Measurements from ENCODE around the gene GP1BB.

Gene GP1BB

DNA sequence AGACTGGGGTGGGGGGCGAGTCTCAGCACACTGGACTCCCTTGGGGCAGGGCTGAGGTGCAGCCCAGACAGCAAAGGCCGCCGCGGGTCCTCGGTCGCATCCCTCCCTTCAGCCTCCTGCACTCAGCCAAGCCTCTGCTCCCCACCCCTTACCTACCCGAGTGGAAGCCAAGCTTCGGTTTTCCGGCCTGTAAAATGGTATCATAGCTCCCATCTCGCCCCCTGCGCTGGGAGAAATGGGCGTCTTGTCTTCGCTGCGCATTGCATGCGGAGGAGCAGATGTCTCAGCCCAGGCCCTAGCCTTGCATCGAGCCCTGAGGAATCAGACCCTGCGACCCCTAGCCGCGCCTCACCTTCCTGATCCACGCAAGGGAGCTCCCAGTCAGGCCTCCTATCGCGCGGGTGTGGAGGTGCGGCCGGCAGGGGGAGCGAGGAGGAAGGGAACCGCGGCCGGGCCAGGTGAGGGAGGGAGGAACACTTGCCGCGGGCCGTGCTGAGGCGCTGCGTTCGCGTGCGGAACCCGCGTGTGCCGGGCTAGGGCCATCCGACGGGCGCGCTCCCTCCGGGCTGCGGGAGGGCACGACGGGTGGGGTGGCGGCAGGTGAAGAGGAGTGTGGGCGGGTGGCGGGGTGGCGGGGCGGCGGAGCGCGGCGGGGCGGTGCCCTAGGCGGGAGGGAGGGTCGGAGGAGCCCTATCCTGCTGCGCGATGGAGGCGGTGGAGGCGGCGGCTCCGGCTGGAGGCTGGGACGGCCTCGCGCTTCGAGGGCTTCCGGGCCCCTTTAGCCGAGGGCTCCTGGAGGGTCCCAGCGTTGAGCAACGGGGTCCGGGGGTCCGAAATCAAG, 33.2 kb downstream of the GP1BB start:
- peak; percentile 87 for DNase-seq

DNA sequence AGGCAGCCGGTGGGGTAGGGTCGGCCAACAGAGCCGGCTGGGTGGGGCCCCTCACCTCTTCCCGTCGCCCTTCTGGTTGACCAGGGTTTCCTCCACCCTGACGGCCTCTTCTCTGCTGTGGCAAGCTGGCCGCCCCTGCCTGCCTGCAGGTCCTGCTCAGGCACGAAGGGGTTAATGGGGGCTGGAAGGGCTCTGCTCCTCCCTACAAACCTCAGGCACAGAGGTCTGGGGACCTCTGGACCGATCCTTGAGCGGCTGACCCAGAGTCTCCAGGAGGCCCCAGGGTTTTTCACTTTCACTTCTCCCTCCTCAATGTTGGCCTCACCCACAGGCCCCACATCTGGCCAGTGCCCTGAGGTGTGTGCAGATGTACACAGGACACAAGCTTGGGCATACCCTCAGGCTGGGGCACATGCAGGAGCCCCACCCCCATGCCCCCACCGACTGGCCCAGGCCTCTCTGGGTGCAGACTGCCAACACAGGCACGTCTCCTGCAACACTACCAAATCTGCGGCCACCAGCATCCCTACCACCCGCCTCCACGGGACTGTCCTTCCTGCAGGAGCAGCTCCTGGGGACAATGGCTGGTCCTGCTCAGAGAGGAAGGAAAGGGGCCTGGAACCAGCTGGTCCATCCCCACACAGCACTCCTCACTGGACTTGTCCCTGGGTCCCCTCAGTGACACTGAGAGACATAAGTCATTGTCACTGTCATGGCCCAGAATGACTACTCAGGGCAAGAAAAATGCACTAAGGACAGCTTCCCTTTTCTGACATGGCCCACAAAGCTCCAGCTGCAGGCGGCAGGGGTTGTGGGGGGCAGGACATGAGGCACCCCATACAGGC, 34.0 kb downstream of the GP1BB start:
- peak; percentile 13 for DNase-seq

- no peak for DNase-seq
Observed at GRCh38 chr22:19757985-19758895, 34.9 kb downstream of the GP1BB start.

- no peak for DNase-seq
Observed at GRCh38 chr22:19758896-19759426, 35.6 kb downstream of the GP1BB start.

- no peak for DNase-seq
Observed at GRCh38 chr22:19759427-19760057, 36.2 kb downstream of the GP1BB start.

DNA sequence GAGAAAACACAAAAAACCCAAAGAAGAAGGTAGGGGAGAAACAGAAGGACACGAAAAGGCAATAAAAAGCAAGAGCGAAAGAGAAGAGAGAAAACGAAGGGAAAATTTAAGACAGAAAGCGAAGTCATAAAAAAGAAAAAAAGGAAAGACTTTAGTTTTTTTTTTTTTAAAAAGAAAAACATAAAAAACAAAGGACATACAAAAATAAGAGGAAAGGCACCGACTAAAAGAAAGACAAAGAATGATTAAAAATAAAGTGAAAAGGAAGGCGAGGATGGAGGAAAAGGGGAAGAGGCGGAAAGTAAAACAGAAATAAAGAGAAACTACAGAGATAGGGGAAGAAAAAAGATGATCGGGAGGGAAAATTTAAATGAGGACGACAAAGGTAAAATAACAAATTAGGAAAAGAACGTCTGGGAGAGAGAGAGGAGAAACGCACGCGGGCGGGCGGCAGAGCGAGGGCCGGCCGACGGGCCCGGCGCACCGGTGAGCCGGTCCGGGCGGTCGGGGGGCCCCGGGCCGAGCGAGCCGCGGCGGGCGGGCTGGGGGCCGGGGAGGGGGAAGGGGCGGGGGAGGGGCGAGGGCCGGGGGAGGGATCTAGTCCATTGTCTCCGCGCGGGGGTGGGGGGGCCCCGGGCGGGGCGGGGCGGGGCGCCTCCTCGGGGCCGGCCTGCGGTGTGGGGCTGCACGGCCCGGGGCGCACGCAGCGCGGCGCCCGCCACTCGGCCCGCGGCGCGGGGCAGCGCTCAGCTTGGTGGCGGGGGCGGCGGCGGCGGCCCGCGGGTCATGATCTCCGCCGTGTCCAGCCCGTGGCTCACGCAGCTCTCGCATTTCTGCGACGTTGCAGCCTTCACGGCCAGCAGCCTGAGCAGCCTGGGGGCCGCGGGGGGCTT, 37.0 kb downstream of the GP1BB start, which contains the start of gene TBX1:
Gene TBX1 (plus strand): TSS at position 721 of the 893 bp plus-strand sequence. CDS start 66 bp downstream, at position 787.
- DNase-seq = no peak

GRCh38 chr22:19760951-19761724, 37.8 kb downstream of the GP1BB start:
- no peak for DNase-seq

DNA sequence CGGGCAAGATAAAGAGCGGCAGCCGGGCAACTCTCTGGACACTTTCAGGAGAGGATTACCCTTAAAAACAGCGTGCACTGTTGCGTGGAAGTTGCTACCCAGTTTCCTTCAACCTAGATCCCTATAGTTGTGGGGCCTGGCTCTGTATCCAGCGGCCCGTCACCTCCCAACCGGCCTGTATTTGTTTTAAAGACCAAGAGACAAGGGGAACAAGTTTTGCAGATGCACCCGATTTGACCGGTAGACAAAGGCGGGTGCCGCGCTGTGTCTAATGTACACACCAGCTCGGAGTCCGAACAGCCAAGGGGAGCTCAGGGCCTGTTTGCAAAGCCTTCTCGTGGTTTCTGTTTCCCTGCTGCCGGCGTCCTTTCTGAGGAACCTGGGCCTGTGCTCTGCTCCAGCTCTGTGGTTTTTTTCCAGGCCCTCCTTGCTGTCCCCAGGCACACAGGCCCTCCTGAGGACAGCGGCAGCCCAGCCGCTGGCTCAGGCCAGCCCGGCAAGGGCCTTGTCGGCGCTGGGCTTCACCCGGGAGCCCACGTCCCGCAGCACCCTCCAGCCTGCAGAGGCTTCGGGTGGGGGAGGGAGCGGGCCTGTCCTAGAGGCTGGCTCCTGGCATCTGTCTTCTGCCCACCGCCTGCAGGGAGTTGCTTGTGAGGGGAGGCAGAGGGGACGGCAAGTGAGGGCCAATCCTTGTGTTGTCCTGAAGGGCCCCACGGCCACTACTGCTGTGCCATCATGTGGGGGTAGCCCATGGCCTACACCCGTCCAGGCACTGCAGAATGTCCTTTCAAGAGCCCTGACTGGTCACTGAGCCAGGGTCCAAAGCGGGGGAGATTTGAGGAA, 38.6 kb downstream of the GP1BB start:
- no peak for DNase-seq

DNA sequence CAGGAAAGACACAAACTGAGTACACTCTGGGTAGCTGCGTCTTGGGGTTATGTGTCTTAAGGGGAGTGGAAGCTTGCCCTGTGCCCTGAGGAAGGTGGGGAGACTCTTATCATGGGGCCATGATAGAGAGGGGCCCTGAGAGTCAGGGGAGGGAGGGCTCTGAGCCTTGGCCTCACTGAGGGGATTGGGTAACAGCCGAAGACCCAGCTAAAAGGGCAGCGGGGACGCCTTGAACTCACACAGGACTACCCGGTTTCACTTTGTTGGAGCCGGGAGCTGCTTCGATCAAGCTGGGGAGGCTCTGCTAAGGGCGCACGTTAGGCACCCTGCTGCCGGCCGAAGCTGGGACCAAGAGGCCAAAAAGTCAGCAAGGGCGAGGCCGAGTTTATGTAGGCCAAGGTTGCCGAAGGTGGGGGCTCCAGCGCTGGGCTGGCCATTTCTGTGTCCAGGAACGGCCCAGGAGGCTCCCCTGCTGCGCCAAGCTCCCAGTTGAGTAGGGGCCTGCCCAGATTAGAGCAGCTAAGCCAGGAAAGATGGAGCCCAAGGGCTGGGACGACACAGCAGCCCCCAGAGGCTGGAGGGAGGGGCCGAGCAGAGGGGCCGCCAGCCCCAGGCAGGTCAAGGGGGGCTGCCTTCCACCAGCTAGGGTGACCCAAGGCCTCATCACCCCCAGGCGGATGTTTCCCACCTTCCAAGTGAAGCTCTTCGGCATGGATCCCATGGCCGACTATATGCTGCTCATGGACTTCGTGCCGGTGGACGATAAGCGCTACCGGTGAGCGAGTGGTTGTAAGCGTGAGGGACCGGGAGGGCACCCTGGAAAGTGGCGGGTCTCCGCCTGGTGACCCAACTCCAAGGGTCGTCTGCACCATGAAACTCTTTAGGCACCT, 39.5 kb downstream of the GP1BB start:
- DNase-seq = no peak

DNA sequence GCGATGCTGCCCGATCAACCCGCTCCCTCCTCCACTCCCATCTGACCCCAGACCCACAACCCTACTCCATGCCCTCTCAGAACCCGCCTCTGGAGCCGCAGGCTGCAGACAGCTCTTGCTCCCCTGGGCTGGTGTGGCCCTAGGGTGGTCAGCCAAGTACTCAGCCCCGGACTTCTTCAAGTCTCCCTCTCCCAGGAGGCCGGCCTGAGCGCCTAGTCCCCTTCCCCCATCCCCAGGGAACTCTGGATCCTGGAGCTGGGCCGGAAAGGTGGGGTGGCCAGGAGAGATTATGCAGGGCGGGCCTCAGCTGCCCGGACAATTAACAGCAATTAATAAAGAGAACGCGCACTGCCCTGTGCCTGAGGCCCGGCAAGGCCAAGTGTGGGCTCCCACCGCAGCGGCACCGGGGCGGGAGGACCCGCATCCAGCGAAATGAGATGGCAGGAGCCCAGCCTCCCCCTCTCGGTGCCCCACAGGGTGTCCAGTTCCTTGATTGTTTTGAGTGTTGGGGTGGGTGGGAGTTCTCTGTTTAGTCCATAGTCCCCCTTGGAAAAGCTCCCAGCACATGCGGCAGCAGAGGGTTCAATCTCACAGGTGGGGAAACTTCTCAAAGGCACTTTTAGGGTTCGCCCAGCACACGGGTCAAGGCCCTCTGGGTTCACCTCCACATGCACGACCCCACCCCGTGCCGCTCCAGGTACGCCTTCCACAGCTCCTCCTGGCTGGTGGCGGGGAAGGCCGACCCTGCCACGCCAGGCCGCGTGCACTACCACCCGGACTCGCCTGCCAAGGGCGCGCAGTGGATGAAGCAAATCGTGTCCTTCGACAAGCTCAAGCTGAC, 40.3 kb downstream of the GP1BB start:
- DNase-seq = no peak

DNA sequence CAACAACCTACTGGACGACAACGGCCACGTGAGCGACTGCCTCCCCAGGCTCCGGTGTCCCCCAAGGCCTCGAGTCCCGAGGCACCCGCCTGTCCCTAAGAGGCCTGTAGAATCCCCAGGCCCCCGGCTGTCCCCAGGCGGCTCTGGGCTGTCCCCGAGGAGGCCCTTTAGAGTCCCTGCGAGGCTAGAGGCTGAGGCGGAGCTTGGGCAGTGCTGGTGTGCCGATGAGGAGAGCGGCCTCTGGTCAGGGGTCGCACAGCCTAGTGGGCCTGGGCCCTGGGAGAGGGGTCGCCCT, 40.9 kb downstream of the GP1BB start:
- DNase-seq = no peak

DNA sequence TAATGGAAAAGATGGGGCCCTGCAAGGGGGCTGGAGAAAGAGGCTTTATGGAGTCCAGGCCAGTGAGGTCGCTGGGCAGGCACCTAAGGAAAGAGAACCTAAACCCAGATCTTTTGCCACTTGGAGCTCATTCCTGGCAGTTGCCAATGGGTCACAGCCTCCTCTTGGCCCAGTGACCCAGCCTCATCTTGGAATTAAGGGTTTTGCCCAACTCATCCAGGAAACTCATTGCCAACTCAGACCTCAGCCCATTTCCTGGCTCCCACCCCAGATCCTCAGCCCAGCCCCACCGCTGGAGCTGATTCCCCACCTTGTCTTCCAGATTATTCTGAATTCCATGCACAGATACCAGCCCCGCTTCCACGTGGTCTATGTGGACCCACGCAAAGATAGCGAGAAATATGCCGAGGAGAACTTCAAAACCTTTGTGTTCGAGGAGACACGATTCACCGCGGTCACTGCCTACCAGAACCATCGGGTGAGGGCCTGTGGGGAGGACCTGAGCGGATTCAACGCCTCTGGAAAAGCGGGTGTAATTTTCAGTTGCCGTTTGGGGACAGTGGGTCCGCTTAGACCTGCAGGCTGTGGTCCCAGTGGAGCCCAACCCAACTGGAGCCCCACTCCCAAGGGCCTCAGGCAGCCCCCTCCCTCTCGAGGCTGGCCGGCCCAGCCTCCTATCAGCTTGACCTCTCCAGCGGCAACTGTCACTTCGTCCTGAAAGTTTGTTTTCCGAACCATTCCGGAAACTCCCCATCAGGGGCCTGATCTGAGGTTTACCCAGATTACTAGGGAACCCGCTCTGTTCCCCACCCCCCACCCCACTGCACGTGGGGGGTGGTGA, 41.5 kb downstream of the GP1BB start:
- no peak for DNase-seq

DNA sequence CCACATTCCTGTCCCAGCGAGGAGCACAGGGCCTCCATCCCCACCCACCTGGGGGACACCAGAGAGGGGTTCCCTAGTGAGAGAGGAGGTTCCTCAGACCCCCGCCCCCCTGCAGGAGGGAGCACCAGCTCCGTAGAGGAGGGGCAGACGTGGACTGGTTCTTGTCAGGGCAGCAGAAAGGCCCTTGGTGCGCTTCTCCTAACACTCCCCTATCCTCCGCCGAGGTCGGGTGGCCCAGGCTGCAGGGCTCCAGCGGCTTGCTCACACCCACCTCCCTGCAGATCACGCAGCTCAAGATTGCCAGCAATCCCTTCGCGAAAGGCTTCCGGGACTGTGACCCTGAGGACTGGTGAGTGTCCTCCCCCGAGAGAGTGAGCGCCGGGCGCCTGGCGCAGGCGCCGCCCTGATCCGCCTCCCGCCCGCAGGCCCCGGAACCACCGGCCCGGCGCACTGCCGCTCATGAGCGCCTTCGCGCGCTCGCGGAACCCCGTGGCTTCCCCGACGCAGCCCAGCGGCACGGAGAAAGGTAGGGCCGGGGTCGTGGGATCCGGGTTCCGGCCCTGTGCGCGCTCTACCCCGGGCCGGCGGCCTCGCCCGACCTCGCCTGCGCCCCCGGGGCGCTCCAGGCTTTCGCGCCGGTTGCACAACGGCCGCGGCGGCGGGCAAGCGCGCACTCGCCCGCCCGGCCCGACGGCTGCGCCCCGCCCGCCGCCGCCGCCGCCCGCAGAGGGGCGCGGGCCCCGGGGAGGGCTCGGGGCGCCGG, 42.3 kb downstream of the GP1BB start:
- DNase-seq = peak; percentile 42

DNA sequence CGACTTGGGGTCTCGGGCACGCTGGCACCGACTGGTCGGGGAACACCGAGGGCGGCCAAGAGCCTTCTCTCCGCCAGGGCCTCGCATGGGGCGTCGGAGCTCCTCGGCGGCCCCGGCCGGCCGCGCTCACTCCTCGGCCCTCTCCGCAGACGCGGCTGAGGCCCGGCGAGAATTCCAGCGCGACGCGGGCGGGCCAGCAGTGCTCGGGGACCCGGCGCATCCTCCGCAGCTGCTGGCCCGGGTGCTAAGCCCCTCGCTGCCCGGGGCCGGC, 42.8 kb downstream of the GP1BB start:
- DNase-seq = no peak

DNA sequence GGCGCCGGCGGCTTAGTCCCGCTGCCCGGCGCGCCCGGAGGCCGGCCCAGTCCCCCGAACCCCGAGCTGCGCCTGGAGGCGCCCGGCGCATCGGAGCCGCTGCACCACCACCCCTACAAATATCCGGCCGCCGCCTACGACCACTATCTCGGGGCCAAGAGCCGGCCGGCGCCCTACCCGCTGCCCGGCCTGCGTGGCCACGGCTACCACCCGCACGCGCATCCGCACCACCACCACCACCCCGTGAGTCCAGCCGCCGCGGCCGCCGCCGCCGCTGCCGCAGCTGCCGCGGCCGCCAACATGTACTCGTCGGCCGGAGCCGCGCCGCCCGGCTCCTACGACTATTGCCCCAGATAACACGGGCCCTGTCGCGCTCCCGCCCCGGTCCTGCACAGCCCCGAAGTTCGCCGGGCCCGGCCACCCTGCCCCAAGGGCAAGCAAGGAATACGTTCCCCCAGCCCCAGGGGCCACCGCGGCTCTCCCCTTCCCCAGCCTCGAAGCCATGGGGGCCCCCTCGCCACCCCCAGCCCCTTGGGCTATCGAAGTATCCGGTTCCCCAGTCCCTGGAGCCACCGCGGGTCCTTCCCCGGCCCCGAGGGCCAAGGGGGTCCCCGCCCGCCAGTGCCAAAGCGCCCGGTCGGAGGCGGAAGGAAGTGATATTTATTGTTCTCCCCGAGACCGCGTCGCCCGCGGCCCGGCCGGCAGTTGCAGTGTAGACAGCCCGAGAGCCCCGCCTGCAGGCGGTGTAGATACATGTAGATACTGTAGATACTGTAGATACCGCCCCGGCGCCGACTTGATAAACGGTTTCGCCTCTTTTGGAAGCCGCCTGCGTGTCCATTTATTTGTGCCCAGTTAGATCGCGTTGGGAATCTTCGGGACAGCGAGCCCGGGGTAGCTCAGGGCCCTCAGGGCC, 43.4 kb downstream of the GP1BB start:
- peak; percentile 62 for DNase-seq

Data from CD4-positive, alpha-beta T cell treated with Interleukin-17A for 4 hours (primary cell).